ENCODE results near the gene AXDND1.

DNA sequence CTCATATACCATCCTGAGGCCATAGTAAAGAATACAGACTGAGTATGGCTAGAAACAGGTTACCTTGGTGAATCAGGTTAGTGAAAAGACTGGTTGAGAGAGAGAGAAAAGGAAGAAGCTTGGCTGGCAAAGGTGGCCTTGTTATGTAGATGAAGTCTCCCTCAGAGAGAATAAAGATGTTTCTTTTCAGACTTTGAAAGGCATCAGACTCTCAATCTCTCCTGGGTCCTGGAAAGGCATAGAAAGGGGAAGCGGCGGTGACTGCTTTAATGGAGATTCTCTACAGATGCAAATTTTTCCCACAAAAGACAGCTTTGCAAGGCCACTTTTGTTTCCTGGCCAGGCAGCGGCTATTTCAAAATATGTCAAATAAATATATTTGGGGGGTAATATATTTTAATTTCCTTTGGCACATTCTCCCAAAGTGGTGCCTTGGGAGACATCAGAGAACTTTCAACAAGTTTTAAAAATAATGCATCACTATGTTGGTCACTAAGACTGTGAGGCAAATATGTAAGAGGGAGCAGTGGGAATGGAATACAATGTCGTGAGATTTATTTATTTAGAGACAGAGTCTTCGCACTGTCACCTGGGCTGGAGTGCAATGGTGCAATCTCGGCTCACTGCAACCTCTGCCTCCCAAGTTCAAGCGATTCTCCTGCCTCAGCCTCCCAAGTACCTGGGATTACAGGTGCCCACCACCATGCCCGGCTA is 163.9 kb downstream of the AXDND1 start:
- TF ChIP-seq, protein P1, sequence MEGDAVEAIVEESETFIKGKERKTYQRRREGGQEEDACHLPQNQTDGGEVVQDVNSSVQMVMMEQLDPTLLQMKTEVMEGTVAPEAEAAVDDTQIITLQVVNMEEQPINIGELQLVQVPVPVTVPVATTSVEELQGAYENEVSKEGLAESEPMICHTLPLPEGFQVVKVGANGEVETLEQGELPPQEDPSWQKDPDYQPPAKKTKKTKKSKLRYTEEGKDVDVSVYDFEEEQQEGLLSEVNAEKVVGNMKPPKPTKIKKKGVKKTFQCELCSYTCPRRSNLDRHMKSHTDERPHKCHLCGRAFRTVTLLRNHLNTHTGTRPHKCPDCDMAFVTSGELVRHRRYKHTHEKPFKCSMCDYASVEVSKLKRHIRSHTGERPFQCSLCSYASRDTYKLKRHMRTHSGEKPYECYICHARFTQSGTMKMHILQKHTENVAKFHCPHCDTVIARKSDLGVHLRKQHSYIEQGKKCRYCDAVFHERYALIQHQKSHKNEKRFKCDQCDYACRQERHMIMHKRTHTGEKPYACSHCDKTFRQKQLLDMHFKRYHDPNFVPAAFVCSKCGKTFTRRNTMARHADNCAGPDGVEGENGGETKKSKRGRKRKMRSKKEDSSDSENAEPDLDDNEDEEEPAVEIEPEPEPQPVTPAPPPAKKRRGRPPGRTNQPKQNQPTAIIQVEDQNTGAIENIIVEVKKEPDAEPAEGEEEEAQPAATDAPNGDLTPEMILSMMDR (conservative IDR thresholded peaks at IDR 0.05), result no peak
- no peak for TF ChIP-seq EZH2 (IDR thresholded peaks at IDR 0.05; ENCODE audit: low read depth)

Data from PC-9 (cell line).